UCSD-AML1 (cell line): ENCODE results near the gene SLC5A10.

Experiments
- DNase-seq: peaks from one replicate; lab custom pipeline; 2025; ENCODE audit not compliant: unreplicated experiment; lab: John Stamatoyannopoulos, UW

The SLC5A10 gene

DNA sequence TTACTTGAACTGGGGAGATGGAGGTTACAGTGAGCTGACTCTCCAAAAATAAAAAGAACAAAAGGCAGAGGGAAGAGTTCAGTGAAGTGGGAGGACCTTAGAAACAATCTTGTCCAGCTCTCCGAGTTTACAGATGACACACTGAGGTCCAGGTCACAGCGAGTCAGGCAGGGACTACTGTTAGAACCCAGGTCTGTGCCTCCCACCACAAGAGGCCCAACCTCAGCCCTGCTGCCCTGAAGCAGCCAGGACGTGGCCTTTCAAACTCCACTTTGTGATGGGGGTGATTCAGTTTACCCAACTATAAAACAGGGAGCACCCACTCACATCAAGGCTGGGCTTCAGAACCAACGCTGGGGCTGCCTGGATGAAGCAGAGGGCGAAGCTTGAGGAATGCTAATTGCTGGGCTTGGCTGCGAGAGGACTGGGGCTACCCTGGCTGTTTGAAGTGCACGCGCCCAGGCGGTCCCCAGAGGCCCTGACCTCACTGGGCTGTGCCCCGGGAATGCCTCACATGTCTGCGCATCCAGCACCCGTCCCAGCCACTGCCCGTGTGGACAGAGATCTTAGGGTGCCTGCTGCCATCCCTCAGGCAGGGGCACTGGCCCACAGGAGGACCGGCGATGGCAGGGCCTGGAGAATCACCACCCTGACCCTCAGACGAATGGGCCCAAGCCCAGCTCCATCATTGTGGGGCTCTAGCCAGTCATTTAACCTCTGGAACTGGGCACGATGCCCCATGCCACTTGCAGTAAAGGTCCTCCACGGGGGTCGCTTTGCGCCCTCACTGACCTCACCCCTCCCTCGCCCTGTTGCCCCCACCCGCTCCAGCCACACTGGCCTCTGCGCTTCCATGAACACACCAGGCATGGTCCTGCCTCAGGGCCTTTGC lies 11.4 kb downstream of the SLC5A10 start:
- DNase-seq = no peak

DNA sequence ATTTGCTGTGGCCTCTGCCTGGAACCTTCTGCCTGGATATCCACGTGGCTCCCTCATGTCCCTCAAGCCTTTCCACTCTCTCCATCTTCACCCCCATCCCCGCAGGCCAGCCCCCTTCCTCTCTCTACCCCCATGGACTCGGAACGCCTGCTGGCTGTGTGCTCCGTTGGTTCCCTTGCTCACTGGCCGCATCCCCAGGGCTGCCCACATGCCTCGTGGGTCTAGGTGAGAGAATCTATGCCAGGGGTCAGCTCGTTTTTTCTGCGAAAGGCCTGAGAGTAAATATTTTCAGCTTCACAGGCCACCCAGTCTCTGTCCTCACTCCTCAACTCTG lies 12.0 kb downstream of the SLC5A10 start:
- no peak for DNase-seq

DNA sequence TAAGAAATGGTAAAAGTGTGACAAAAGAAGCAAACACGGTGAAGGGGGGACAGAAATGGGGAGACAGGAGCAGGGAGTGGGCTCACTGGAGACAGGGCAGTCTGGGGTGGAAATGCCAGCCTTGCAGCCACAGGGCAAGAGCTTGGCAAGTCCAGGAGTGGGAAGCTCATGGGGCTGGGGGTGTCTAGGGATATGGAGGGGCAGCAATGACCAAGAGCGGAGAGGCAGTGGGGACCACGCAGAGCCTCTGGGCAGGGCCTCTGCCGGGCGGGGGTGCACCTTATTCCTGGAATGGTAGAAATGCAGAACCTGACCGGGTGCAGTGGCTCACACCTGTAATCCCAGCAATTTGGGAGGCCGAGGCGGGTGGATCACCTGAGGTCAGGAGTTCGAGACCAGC lies 12.6 kb downstream of the SLC5A10 start:
- DNase-seq = no peak

DNA sequence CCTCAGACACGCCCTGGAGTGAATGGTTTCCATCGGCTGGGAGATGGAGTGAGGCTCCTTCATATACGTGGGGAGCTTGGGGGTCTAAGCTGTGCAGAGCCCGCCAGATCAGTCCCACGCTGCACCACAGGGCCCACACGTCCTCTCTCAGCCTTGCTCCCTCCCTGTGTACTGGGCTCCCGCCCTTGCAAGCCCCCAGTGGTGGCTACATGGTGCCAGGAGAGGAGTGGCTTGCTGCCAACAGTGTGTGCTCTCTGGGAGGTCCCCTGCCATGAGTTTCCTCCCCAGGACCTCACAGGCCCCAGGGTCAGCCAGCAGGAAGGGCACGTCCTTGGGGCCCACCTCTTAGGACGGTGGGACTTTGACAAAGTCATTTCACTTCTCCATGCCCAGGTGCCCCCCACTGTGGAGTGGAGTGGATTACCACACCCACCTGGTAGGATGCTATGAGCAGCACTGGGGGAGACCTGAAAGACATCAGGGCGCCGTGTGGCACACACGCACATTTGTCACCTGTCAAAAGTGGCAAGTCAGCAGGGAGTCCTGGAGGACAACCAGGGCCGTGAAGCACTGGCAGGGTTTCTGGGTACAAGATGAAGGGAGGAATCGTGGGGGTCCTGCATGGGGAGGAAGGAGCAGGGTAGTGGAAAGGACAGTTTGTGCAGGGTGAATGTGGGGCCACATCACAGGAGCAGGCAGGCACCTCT lies 13.7 kb downstream of the SLC5A10 start:
- DNase-seq = no peak

DNA sequence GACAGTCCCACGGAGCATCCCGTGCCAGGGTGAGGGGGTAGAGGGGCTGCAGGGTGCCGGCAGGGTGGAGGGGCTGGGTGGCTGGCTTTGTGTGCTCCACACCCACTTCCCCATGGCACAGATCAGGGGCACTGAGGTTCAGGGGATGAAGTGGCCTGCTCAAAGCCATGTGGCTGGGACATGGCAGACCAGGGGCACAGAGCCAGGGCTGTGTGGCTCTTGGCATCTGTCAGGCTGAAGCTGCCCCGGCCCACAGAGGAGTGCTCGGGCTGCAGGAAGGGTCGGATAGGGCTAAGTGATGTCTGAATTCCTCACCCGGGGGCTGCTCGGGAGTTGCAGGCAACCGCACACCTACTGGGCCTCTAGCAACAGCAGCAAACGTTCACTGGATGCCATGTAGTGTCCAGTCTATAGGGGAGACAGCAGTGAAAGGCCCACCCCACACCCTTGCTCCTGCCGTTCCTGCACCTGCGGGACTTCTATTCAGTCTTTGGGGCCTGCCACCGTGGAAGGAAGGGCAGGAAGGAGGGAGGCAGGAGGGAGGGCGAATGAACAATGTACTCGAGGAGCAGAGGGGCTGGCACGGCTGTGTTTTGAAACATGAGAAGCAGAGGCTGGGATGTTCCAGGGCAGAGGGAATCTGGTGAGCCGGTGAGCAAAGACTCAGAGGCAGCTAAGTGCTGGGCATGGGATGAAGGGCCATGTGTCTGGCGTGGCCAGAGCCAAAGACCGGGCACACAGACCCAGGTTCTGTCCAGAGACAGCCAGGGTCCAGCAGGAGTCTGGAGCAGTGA lies 15.1 kb downstream of the SLC5A10 start:
- DNase-seq = no peak

DNA sequence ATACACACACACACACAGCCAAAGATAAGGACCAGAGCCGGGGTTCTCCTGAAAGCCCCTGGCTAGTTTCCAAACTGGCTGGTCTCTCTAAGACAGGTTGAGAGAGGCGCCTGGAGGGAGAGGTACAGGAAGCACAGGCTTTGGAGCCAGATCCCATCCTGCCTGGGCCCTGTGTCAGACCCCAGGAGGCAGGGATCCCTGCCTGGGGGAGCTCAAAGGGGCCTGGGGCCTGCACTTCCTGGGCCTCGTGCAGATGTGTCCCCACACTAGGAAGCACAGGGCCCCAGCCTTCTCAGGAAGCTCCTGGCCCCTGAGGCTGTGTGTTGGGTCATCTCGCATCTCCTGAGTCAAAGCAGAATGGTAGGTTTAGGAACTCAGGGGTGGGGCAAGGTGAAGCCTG lies 16.0 kb downstream of the SLC5A10 start:
- DNase-seq = no peak

DNA sequence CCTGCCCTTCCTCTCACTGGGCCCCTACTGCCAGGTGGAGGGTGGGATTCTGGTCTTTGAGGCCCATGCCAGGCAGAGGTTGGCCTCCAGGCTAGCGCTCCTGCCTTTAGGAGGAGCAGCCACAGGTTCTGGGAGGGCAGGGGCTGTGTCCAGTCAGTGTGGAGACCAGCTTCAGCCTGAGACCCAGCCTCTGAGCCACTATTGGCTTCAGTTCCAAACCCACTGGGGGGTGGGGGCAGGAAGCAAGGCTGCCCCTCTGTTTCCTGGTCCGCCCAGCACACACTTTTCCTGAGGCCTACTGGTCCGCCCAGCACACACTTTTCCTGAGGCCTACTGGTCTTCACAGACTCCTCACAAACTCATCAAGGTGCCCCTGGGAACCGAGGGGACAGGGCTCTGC lies 16.4 kb downstream of the SLC5A10 start:
- DNase-seq = peak; percentile 81

DNA sequence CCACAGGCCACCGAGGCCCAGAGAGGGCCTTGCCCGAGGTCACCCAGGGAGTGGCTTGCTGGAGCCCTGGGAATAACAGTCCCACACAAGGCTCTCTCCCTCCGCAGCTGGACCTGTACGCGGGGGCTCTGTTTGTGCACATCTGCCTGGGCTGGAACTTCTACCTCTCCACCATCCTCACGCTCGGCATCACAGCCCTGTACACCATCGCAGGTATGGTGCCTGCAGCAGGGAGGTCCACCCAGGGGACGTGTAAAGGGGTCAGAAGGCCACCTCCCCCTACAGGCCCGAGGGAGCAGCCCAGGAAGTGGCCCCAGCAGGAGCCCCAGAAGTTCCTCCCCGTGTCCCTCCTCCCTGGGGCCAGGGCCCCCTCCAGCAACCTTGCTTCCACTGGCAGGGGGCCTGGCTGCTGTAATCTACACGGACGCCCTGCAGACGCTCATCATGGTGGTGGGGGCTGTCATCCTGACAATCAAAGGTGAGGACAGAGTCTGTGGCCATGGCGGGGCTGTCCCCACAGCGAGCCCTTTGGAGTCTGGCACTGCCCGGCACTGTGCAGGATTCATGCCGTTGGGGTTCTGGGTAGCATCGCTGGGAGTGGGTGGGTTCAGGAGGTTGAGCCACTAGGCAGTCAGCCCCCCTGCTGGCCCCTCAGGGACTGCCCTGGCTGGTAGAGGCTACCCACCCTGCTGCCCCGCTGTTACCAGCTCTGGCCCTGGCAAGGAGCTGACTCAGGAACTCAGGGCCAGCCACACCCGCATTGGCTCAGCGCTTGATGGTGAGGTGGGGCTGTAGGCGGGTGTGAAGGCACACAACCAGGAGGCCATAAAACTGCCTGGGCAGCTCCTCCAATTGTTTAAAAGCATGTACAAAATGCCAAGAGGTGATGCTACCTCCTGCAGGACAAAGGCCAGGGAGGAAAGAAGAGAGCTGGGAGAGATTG lies 17.3 kb downstream of the SLC5A10 start:
- no peak for DNase-seq

DNA sequence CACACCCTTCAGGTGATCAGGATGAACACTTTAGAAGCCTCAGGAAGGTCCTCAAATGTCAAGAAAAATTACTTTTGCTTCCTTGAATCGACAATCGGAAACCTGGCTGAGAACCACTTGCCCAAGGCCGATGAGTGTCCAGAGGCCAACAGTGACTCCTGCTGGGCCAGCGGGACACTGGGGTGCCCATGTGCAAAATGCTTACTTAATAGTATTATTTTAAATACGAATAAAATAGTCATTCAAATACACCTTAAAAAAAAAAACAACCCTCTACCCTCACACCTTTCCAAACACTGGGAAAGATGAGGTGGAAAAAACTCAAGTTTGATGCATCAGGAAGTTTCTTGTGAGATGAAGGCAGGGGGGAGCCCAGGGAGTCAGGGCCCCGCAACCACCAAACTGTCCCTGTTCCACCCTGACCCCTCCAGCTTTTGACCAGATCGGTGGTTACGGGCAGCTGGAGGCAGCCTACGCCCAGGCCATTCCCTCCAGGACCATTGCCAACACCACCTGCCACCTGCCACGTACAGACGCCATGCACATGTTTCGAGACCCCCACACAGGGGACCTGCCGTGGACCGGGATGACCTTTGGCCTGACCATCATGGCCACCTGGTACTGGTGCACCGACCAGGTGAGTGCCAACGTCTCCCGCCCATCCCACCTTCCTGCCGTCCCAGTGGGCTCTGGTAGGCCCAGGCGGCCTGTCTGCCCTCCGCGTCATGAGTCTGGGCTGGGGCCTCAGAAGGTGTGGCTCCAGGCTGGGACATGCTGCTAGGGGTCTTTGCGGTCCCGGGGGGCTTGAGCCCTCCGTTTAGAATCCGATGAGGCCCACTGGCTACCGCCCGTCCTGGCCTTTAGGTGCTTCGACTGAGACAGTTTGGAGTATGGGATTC lies 18.9 kb downstream of the SLC5A10 start:
- no peak for DNase-seq

DNA sequence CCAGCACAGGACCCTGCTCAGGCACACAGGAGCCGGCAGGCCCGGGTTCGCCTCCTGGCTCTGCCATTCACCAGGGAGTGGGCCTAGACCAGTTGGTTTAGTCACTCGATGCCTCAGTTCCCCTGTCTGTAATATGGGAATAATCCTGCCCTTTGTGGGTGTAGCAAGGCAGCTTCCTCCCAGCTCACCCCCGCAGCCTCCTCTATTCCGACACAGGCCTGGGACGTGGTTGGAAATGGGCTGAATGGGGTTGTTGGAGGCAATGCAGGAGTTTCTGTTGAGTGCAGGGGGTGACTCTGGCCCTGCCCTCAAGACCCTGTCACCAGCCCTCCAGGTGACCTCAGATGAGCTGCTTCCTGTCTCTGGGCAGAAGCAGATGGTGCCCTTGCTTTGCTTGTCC lies 19.8 kb downstream of the SLC5A10 start:
- DNase-seq = no peak

DNA sequence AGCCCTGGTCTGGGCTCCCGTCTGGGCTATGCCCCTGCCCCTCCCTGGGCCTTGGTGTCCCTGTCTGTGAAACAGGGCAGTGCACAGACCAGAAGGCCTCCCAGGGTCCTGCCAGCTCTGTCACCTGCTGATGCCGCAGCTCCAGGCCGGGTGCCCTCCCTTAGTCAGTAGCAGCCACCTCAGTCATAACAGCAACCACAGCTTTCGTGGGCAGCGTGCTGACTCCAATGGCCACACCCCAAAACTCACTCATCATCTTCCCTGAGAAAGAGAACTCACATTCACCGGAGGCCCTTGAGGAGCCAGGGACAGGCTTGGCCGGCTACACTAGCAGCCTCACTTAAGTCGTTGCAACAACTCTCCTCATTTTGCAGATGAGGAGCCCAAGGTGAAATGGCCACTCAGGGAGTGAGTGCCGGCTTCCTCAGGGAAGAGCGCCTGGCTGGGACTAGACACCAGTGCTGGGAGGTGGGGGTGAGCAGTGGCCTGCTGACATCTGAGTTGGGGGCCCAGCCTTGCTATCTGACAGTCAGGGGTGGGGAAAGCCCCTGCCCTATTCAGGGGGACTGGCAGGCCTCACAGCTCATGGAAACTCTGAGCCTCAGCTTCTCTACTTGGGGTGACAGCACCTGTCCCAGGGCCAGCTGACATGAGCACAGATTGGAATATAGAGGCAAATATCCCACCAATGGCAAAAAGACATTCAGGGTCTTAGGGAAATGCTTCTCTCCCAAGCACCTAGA lies 22.6 kb downstream of the SLC5A10 start:
- no peak for DNase-seq

DNA sequence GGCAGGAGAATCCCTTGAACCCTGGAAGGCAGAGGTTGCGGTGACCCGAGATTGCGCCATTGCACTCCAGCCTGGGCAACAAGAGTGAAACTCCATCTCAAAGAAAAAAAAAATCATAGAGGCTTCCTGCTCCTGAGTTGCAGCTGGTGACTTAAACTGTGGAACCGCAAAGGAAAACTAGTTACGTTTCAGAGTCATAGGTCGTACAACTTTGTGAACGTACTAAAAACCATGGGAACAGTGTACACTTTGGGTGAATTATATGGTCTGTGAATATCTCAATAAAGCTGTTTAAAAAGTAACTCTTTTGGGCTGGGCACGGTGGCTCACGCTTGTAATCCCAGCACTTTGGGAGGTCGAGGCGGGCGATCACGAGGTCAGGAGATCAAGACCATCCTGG lies 23.6 kb downstream of the SLC5A10 start:
- DNase-seq = no peak

DNA sequence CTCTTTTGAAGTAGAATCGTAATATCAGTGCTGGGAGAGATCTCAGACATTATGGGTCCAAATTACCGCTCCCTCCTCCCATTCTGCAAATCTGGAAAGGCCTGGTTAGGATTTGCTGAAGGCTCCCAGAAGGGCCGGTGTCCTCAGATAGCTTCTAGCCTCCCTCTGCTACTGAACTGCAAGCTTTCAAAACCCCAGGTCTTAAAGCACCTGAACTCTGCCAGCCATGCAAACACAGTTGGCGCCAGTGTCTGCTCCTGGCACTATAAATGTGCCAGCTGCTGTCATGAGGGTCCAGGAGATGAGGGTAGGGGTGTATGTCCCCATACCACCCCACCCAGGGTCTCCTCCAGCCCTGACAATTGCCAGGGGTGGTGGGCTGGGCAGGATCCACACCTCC lies 24.2 kb downstream of the SLC5A10 start:
- no peak for DNase-seq

DNA sequence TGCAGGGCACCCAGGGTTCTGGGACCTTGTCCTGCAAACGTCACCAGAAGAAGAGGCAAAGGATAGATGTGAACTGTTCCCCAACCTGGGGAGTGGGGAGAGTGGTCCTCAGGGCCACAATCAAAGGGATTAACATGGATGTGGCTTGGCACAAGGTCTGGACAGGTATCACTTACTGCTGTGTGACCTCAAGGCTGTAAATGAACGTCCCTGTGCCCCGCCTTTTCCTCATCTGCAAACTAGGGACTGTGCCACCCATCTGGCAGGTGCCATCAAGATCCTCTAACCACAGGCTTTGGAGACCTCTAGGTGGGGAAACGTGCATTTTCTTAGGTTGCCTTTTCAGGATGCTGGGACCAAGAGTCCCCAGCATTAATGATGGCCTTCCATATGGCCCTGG lies 25.1 kb downstream of the SLC5A10 start:
- no peak for DNase-seq

DNA sequence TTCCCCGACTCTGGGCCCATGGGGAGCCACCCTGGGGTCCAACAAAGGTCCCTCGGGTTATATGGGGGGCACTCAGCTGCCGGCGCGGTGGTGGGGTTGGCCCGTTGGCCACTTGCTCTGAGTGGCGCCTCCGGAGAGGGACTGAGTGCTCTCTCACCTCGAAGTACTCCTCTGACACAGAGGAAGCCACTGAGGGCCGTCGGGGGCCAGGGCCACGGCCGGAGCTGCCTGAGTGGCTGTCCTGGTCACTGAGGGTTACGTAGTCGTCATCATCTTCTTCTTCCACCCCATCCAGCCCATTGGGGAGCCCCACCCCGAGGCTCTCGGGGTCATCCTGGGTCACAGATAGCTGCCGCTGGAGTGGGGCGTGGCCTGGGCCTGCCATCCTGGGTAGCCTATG lies 25.7 kb downstream of the SLC5A10 start:
- DNase-seq = no peak

DNA sequence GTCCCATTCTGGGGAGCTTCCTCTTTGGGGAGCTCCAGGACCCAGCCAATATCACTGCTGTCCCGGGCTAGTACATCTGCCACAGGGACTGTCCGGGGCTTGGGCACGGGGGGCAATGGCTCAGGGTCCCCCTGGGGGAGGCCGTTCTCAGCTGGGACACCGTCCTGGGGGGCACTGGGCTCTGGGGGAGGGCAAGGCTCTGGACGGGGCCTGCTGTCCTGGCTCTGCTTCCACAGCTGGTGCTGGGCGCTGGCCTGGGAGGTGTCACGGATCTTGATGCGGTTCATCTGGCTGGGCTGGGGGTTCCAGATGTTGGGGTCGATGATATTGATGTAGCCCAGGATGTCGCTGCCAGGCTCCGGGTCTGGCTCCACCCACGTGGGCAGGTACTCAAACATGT lies 26.1 kb downstream of the SLC5A10 start:
- DNase-seq = no peak

DNA sequence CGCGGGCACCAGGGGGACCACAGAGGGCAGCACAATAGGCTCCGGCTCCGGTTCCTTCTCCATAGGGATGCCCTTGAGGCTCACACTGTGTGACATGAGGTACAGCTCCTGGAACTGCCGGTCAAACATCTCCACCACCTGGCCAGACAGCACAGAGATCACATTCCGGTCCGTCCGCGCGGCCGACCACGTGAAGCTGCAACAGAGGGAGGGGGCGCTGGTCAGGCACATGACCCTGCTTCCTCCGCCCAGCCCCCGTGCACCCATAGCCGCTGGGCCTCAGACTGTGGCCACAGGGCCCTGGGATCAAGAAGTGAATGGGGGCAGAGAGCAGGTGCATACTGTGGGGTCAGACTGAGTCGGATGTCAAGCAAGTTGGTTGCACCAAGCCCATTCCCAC lies 26.7 kb downstream of the SLC5A10 start:
- DNase-seq = no peak

DNA sequence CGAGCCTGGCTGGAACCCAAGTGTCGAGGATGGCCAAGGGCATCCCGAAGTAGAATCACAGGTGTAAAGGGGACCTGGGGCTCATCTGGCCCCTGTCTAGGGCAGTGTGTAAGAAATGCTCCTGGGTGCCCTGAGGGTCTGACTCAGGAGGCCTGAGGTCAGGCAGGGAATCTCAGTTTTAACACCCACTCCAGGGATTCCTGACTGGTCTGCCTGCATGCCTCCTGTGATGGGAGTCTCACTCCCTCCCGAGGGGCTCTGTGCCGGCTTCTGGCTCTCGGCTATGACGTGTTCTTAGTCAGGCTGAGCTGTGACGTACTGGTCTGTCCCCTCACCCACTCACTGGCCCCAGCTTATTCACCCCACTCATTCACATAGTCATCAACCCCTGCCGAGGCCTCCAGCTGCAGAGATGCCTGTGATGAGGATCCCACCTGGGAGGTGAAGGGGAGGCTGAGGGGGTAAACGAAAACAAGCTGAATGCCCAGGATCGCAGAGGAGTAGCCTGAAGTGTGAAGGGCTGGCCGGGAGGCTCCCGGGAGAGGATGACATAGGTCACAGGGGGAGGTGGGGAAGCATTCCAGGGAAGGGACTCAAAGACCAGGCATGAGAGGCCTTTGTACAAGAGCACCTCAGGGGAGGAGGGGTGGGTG lies 28.8 kb downstream of the SLC5A10 start:
- DNase-seq = no peak

DNA sequence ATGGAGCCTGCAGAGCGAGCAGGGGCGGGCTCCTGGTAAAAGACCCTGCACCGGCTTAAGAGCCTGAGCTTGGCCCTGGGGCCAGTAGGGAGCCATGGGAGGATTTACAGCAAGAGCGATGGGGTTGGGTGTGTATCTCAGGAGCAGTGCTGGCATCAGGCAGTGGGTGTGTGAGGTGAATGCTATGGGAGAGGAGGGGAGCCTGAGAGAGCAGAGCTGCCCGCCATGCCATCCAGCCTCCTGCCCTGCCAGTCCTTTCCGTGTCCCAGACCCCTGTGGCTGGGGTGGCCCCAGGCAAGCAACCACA lies 29.3 kb downstream of the SLC5A10 start:
- DNase-seq = no peak
